Heart left ventricle (tissue), 13 donors: Measurements from ENCODE around the gene RUBCNL.

Source experiments
- POLR2A ChIP-seq, 2 donors: fragments of 450-650 bp; IDR thresholded peaks; one replicate each; pipeline ENCODE4 v1.6.1; 2017; ENCODE audit warnings: antibody characterized with exemption in 2 of 2, mild to moderate bottlenecking in 2 of 2, moderate library complexity in 2 of 2
- TF ChIP-seq, protein P1 (sequence below), 12 donors: fragments of 200-600 bp; sonication (generic) in 4 of 12; IDR thresholded peaks; one replicate each; pipeline versions ENCODE4 v1.5.0 to v1.8.0; 2018 to 2022; ENCODE audit warnings: antibody characterized with exemption in 12 of 12, mild to moderate bottlenecking in 5 of 12
- donor health status: ischemic (EF 13 %, LVEDD 7.1; RV severe dilation, severe dysfunction).
- donor health status: DM: no; HTN: yes; CAD: no.
- donor health status: DM: no; HTN: no; CAD: no.
- donor health status: ischemic (EF 25% LVEDD 6.9; RV normal size, moderate dysfunction).
- donor health status: ischemic (EF 25% LVEDD 5.7; RV mildly dilated, moderate dysfunction).
- donor health status: ischemic (EF 35%, LVEDD 5.7; RV mildly dilated, moderate dysfunction).
- donor health status: nonischemic (EF 11% LVEDD 7.7; RV severe dilation, severe dysfunction).
- donor health status: DM: yes; HTN: yes; CAD: no.
- donor health status: PGD.
- donor health status: ischemic (EF 29% LVEDD 5.4; RV normal size, mild dysfunction).
- donor health status: nonischemic (EF 23%, LVEDD 6.1; RV moderate dilation, normal function).

DNA sequence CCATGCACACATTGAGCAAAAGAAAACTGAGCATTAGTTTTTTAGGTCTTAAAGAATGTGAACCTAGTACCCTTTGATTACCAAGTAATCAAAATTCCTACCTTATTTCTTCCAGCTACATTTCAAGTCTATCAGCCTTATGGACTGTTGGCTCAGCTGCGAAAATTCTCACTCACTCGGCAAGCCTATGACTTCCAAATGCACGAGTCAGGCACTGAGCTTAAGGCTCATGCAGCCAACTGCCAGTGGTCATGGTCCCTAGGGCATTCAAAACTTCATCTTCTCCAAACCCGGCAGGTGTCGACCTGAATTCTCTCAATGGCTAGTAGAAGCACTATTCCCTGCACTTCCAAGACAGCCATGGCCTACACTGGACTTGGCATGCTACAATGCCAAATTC lies 41.2 kb downstream of the RUBCNL start:
- no peak for TF ChIP-seq POLR2A (IDR thresholded peaks at IDR 0.05)
- TF ChIP-seq, protein P1, sequence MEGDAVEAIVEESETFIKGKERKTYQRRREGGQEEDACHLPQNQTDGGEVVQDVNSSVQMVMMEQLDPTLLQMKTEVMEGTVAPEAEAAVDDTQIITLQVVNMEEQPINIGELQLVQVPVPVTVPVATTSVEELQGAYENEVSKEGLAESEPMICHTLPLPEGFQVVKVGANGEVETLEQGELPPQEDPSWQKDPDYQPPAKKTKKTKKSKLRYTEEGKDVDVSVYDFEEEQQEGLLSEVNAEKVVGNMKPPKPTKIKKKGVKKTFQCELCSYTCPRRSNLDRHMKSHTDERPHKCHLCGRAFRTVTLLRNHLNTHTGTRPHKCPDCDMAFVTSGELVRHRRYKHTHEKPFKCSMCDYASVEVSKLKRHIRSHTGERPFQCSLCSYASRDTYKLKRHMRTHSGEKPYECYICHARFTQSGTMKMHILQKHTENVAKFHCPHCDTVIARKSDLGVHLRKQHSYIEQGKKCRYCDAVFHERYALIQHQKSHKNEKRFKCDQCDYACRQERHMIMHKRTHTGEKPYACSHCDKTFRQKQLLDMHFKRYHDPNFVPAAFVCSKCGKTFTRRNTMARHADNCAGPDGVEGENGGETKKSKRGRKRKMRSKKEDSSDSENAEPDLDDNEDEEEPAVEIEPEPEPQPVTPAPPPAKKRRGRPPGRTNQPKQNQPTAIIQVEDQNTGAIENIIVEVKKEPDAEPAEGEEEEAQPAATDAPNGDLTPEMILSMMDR (IDR thresholded peaks at IDR 0.05), result no peak
